WI38 (cell line): ENCODE results near the gene MRPL19.
"Not testable (repeated sequence)": the region's sequence is repeated elsewhere in the genome, so short reads cannot be mapped to it uniquely, and the experiment has no call there.

ENCODE experiments used
- H3K4me3 ChIP-seq: 2 replicates; pipeline ENCODE4 v1.5.1; 2011; ENCODE audit warnings: low read depth, mild to moderate bottlenecking, control low read depth, low read length
- CTCF ChIP-seq: IDR thresholded peaks from 2 replicates; pipeline ENCODE4 v1.5.1; 2012; ENCODE audit warnings: low read depth, mild to moderate bottlenecking, control low read depth, low read length

The MRPL19 gene

GRCh38 chr2:75657798-75658197, 11.2 kb downstream of the MRPL19 start:
- H3K4me3 ChIP-seq, result no peak overlapping the region
- no peak for TF ChIP-seq CTCF

- no peak overlapping the region for H3K4me3 ChIP-seq
- no peak for TF ChIP-seq CTCF
Observed at GRCh38 chr2:75666911-75667310, 20.3 kb downstream of the MRPL19 start.

- no peak for TF ChIP-seq CTCF
- no peak overlapping the region for H3K4me3 ChIP-seq
Observed at GRCh38 chr2:75667884-75668283, 21.3 kb downstream of the MRPL19 start.

GRCh38 chr2:75675423-75675822, 28.8 kb downstream of the MRPL19 start:
- not testable (repeated sequence) for H3K4me3 ChIP-seq

- no peak for TF ChIP-seq CTCF
- H3K4me3 ChIP-seq, result no peak overlapping the region
Observed at GRCh38 chr2:75675908-75676307, 29.3 kb downstream of the MRPL19 start.

- TF ChIP-seq CTCF, result no peak
- H3K4me3 ChIP-seq, result no peak overlapping the region
Observed at GRCh38 chr2:75676464-75676863, 29.9 kb downstream of the MRPL19 start.

- H3K4me3 ChIP-seq, result no peak overlapping the region
Observed at GRCh38 chr2:75679556-75679955, 33.0 kb downstream of the MRPL19 start.

More at GRCh38 chr2:75679556-75679955, 33.0 kb downstream of the MRPL19 start:
- TF ChIP-seq CTCF, result no peak
